Erythroblast (primary cell): ENCODE results near the gene GANAB.

ENCODE experiments used
- GATA1 ChIP-seq: IDR thresholded peaks from 2 replicates; pipeline ENCODE4 v1.6.1; 2011; ENCODE audit warnings: low read depth, mild to moderate bottlenecking, control low read depth, low read length, moderate library complexity
- POLR2A ChIP-seq: IDR thresholded peaks from 2 replicates; pipeline ENCODE4 v1.6.1; 2011; ENCODE audit warnings: mild to moderate bottlenecking, low read length

DNA sequence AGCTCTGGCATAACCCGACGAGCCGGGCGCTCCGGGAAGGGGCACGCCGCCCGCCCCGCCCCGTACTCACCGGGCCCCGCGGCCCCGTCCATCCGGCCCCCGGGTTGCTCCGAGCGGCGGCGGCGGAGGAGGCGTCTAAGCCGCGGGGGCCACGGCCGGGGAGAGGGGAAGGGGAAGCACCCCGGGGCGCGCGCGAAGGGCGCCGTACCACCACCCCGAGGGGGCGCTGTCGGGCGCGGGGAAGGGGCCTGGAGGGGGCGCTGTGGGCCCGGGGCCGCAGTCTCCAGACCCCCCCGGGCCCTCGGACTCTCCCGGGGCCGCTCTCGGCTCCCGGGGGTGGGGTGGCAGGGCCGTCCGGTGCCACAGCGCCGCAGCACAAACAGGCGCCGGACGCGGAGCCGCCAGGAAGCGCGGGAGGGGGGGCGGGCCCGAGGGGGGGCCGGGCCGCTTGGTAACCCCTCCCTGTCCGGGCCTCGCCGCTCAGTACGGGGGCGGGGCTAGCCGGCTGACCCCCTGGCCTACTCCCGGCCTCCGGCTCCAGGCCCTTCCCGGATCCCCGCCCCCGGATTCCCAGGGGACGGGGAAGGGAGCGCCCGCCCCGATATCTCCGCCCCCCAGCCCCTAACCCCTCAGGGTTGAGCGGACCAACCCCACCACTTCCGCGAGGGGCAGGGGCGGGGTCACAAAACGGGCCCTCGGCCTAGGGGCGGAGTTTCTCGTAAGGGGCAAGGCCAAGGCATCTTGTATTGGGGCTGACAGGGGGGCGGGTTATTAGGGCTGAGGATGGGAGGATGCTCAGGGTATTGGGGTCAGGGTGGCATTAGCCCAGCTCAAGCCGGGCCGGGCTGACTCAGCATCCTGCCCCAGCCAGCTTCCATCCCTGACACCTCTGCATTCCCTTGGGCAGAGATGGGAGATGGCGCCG, 33.8 kb downstream of the GANAB start, which contains the start of the genes EML3 and ROM1:
- no peak for TF ChIP-seq POLR2A
- TF ChIP-seq GATA1: no peak
